Liver (tissue), 9 donors: Measurements from ENCODE around the gene CENPX. TPM values are rescaled to one million over a fixed set of nuclear protein-coding genes. Genes with fewer than 3 reads are reported as not detected.

Experiments used
- DNase-seq: peaks from one replicate; pipeline ENCODE4 v3.0.0-alpha.2; 2017; ENCODE audit warnings: low spot score
- H3K27ac ChIP-seq, 2 donors: one replicate each; pipeline ENCODE4 v1.7.0; 2013; ENCODE audit warnings: inconsistent platforms in 2 of 2, low read length in 2 of 2, control low read depth in 1 of 2, low read depth in 1 of 2, mild to moderate bottlenecking in 1 of 2
- H3K27me3 ChIP-seq, 4 donors: one replicate each; pipeline versions ENCODE4 v1.6.1 to v1.7.0; 2013; ENCODE audit warnings: low read length in 3 of 4, inconsistent platforms in 1 of 4, mild to moderate bottlenecking in 1 of 4, moderate library complexity in 1 of 4; ENCODE audit not compliant: control insufficient read depth in 4 of 4, insufficient read depth in 4 of 4
- H3K36me3 ChIP-seq, 4 donors: one replicate each; pipeline versions ENCODE4 v1.6.1 to v1.7.0; 2013; ENCODE audit warnings: low read length in 3 of 4, mild to moderate bottlenecking in 3 of 4, low read depth in 1 of 4, moderate library complexity in 1 of 4; ENCODE audit not compliant: control insufficient read depth in 4 of 4, insufficient read depth in 3 of 4
- H3K4me1 ChIP-seq, 4 donors: one replicate each; pipeline versions ENCODE4 v1.6.1 to v1.7.0; 2013; ENCODE audit warnings: low read length in 3 of 4, mild to moderate bottlenecking in 3 of 4, moderate library complexity in 1 of 4; ENCODE audit not compliant: control insufficient read depth in 4 of 4, insufficient read depth in 4 of 4
- H3K4me3 ChIP-seq, 3 donors: one replicate each; pipeline versions ENCODE4 v1.6.1 to v1.7.0; 2013; ENCODE audit warnings: low read length in 3 of 3, control low read depth in 1 of 3, low read depth in 1 of 3, mild to moderate bottlenecking in 1 of 3
- H3K9ac ChIP-seq, 2 donors: one replicate each; pipeline ENCODE4 v1.7.0; 2013; ENCODE audit warnings: low read length in 2 of 2, mild to moderate bottlenecking in 2 of 2, moderate library complexity in 2 of 2, control low read depth in 1 of 2, low read depth in 1 of 2
- H3K9me3 ChIP-seq, 4 donors: one replicate each; pipeline versions ENCODE4 v1.6.1 to v1.7.0; 2013; ENCODE audit warnings: low read length in 3 of 4; ENCODE audit not compliant: control insufficient read depth in 4 of 4
- ATF3 ChIP-seq: IDR thresholded peaks from 2 replicates; pipeline ENCODE4 v1.6.1; 2016; ENCODE audit warnings: antibody characterized with exemption
- CTCF ChIP-seq: fragments of 150-350 bp; IDR thresholded peaks from 2 replicates; pipeline ENCODE4 v1.5.1; 2017; ENCODE audit warnings: improper control_type of control experiment, low read depth, low read length; ENCODE audit not compliant: missing input control
- EGR1 ChIP-seq, 2 donors: IDR thresholded peaks; 2 replicates each; pipeline ENCODE4 v1.6.1; 2016 to 2018; ENCODE audit warnings: antibody characterized with exemption in 2 of 2, low read depth in 2 of 2
- FOXA1 ChIP-seq: IDR thresholded peaks from 2 replicates; pipeline ENCODE4 v1.6.1; 2016; ENCODE audit warnings: antibody characterized with exemption
- FOXA2 ChIP-seq: IDR thresholded peaks from 2 replicates; pipeline ENCODE4 v1.6.1; 2016; ENCODE audit warnings: antibody characterized with exemption
- GABPA ChIP-seq, 2 donors: IDR thresholded peaks in 1 of 2; conservative IDR thresholded peaks in 1 of 2; 2 replicates each; pipeline ENCODE4 v1.6.1; 2016; ENCODE audit warnings: antibody characterized with exemption in 2 of 2, mild to moderate bottlenecking in 1 of 2, moderate library complexity in 1 of 2
- HNF4A ChIP-seq, 2 donors: conservative IDR thresholded peaks; 2 replicates each; pipeline ENCODE4 v1.6.1; 2016; ENCODE audit warnings: antibody characterized with exemption in 2 of 2, mild to moderate bottlenecking in 2 of 2
- HNF4G ChIP-seq: IDR thresholded peaks from 2 replicates; pipeline ENCODE4 v1.6.1; 2016; ENCODE audit warnings: antibody characterized with exemption
- JUND ChIP-seq, 2 donors: IDR thresholded peaks; 2 replicates each; pipeline ENCODE4 v1.6.1; 2016; ENCODE audit warnings: antibody characterized with exemption in 2 of 2
- MAX ChIP-seq: IDR thresholded peaks from 2 replicates; pipeline ENCODE4 v1.6.1; 2016; ENCODE audit warnings: antibody characterized with exemption
- NR2F2 ChIP-seq: IDR thresholded peaks from 2 replicates; pipeline ENCODE4 v1.6.1; 2016; ENCODE audit warnings: antibody characterized with exemption
- RAD21 ChIP-seq, 2 donors: IDR thresholded peaks; 2 replicates each; pipeline ENCODE4 v1.6.1; 2016; ENCODE audit warnings: antibody characterized with exemption in 2 of 2, mild to moderate bottlenecking in 2 of 2
- REST ChIP-seq: IDR thresholded peaks from 2 replicates; pipeline ENCODE4 v1.6.1; 2016; ENCODE audit warnings: antibody characterized with exemption, mild to moderate bottlenecking
- RXRA ChIP-seq, 2 donors: IDR thresholded peaks; 2 replicates each; pipeline ENCODE4 v1.6.1; 2017 to 2018; ENCODE audit warnings: antibody characterized with exemption in 2 of 2, mild to moderate bottlenecking in 1 of 2
- SP1 ChIP-seq: IDR thresholded peaks from 2 replicates; pipeline ENCODE4 v1.6.1; 2018; ENCODE audit warnings: antibody characterized with exemption, mild to moderate bottlenecking
- TAF1 ChIP-seq: conservative IDR thresholded peaks from 2 replicates; pipeline ENCODE4 v1.6.1; 2016; ENCODE audit warnings: antibody characterized with exemption, mild to moderate bottlenecking
- YY1 ChIP-seq: IDR thresholded peaks from 2 replicates; pipeline ENCODE4 v1.6.1; 2016; ENCODE audit warnings: antibody characterized with exemption, mild to moderate bottlenecking
- WGBS: extraction: QIAGEN DNeasy Blood & Tissue Kit; methylation state at CpG from one replicate; pipeline ENCODE4 v1.1.7; 2013; 5-methylcytosine and 5-hydroxymethylcytosine counted together
- polyA plus RNA-seq, 2 donors: library from polyadenylated mRNA; stranded (reverse) in 1 of 2; unstranded in 1 of 2; fragments of 200-250 nt in 1 of 2; fragments of >200 nt in 1 of 2; fragmentation: Nextera tagmentation in 1 of 2; extraction: Ambion mirVana in 1 of 2; gene quantifications; one replicate each; pipeline versions ENCODE4 v1.2.1 to v1.2.3, GENCODE V29; 2013 to 2015
- total RNA-seq, 2 donors: library from RNA; depleted of rRNA; stranded (reverse); fragments of >200 nt; gene quantifications; one replicate each; pipeline ENCODE4 v1.2.3, GENCODE V29; 2014
- TF ChIP-seq, protein P1 (sequence below): IDR thresholded peaks from 2 replicates; pipeline ENCODE4 v1.6.1; 2016; ENCODE audit warnings: antibody characterized with exemption
- donor health status: healthy.
- donor health status: healthy.
- donor health status: healthy.
- donor health status: healthy.
- donor health status: healthy.

Gene CENPX
- total and polyA plus RNA-seq, 4 donors: 22.5 to 83.9 (median 44.9) TPM

DNA sequence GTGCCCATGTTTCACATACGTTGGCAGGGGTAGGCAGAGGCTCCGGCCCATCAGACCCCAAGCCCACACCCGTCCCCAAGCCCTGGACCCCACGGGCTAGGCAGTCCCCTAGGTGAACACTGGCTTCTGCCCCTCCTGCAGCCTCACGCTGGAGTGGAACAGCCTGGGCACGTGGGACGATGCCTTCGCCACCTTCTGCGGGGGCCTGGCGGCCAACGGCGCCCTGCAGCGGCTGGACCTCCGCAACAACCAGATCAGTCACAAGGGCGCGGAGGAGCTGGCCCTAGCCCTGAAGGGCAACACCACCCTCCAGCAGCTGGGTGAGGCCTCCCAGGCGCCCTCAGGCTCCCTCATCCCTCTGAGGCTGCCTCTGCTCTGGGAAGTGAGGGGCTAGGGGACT lies 2.2 kb upstream of the CENPX start:
- peaks cover 18 to 70% (median 51%) of the 10 kb centered on the region in 4 donors for H3K4me1 ChIP-seq
- WGBS: 97% methylated on average over 17 of the region's 17 CpGs
- no peak for DNase-seq
- no peak overlapping the region for H3K27ac ChIP-seq
- TF ChIP-seq EGR1 (IDR thresholded peaks at IDR 0.05; ENCODE audit: low read depth in 2 of 2): no peak
- no peak for TF ChIP-seq RXRA (IDR thresholded peaks at IDR 0.05)
- no peak for TF ChIP-seq ATF3
- H3K4me3 ChIP-seq: no peak overlapping the region
- H3K9me3 ChIP-seq: no peaks in the 10 kb centered on the region
- H3K27me3 ChIP-seq: no peaks in the 10 kb centered on the region
- H3K36me3 ChIP-seq: no peaks in the 10 kb centered on the region
- H3K9ac ChIP-seq: no peak overlapping the region

GRCh38 chr17:82023447-82024241 lies 966 bp upstream of the CENPX start:
- H3K9ac ChIP-seq: peak overlapping the region in 1 of 2 donors; percentile 8
- TF ChIP-seq REST (no peak), SP1 (no peak), NR2F2 (no peak), ATF3 (no peak), TAF1 (no peak), HNF4G (no peak), CTCF (no peak), YY1 (no peak), JUND (IDR thresholded peaks at IDR 0.05) (no peak), RXRA (IDR thresholded peaks at IDR 0.05) (no peak), RAD21 (IDR thresholded peaks at IDR 0.05) (no peak), HNF4A (conservative IDR thresholded peaks at IDR 0.05) (no peak), GABPA (IDR thresholded peaks at IDR 0.05 in 1 of 2, conservative IDR thresholded peaks at IDR 0.05 in 1 of 2) (no peak), MAX (no peak), FOXA2 (no peak), EGR1 (IDR thresholded peaks at IDR 0.05; ENCODE audit: low read depth in 2 of 2) (no peak), FOXA1 (no peak)
- TF ChIP-seq, protein P1, sequence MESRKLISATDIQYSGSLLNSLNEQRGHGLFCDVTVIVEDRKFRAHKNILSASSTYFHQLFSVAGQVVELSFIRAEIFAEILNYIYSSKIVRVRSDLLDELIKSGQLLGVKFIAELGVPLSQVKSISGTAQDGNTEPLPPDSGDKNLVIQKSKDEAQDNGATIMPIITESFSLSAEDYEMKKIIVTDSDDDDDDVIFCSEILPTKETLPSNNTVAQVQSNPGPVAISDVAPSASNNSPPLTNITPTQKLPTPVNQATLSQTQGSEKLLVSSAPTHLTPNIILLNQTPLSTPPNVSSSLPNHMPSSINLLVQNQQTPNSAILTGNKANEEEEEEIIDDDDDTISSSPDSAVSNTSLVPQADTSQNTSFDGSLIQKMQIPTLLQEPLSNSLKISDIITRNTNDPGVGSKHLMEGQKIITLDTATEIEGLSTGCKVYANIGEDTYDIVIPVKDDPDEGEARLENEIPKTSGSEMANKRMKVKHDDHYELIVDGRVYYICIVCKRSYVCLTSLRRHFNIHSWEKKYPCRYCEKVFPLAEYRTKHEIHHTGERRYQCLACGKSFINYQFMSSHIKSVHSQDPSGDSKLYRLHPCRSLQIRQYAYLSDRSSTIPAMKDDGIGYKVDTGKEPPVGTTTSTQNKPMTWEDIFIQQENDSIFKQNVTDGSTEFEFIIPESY: no peak
- WGBS: 7% methylated on average over 55 of the region's 55 CpGs
- DNase-seq: peak; percentile 46
- peak overlapping the region; percentile 45 to 75 (median 54) for H3K4me3 ChIP-seq
- H3K4me1 ChIP-seq: peaks cover 18 to 68% (median 44%) of the 10 kb centered on the region in 4 donors
- no peaks in the 10 kb centered on the region for H3K36me3 ChIP-seq
- no peaks in the 10 kb centered on the region for H3K27me3 ChIP-seq
- H3K9me3 ChIP-seq: no peaks in the 10 kb centered on the region
- no peak overlapping the region for H3K27ac ChIP-seq
